ENCODE measurements around the gene POLR1D.

The POLR1D gene

DNA sequence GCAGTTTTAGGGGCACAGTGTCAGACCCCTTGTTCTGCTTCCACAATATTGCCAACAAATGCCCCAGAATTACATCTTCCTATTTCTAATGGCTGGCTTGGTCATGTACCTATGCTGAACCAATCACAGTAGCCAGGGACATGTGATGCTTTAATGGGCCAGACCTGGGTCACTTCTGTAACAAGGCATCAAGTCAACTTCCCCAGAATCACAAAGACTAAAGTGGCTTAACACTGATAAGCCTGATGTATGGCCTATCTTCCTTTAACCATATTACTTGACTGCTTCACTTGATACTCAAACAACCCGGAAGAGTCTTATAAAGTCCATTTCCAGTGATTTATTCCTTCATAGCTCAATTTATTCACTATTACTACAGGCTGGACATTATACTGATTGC, 21.0 kb upstream of the POLR1D start:
- TF ChIP-seq GATA3 (IDR thresholded peaks at IDR 0.05; ENCODE audit: low read depth, low read length), result no peak
- TF ChIP-seq GATA2 (IDR thresholded peaks at IDR 0.05; ENCODE audit: low read depth, low read length), result no peak

DNA sequence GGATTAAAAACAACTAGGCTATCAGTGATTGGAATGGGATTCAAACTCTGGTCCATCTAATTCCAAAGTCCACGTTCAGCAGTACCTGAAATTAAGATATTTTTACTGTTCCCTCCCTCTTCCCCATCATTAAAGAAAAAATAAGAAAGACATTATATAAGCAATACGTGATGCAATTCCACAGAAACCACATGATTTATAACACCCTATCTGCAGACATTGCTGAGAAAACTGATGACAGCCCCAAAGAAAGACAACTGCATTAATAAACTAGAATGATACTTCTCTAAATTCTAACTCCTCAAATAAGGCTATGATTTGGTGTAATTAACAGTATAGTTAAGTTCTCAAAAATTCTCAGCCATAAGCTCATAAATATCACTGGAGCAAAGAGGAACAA, 20.5 kb upstream of the POLR1D start:
- TF ChIP-seq GATA3 (IDR thresholded peaks at IDR 0.05; ENCODE audit: low read depth, low read length) (no peak), GATA2 (IDR thresholded peaks at IDR 0.05; ENCODE audit: low read depth, low read length) (no peak)

DNA sequence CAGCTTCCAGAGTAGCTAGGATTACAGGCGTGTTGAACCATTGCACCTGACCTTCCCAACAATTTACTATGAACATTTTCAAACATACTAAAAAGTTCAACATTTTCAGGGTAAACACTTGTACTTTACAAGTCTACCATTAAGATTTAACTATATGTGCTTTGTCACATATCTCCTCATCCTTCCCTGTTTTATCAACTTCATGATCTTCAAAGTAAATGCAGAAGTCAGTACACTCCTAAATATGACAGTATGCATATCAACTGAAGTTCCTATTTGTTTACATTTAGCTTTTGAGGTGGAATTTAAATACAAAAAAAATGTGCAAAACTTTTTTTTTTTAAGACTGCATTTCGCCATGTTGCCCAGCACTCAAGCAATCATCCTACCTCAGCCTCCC, 19.9 kb upstream of the POLR1D start:
- no peak for TF ChIP-seq GATA3 (IDR thresholded peaks at IDR 0.05; ENCODE audit: low read depth, low read length)
- no peak for TF ChIP-seq GATA2 (IDR thresholded peaks at IDR 0.05; ENCODE audit: low read depth, low read length)

DNA sequence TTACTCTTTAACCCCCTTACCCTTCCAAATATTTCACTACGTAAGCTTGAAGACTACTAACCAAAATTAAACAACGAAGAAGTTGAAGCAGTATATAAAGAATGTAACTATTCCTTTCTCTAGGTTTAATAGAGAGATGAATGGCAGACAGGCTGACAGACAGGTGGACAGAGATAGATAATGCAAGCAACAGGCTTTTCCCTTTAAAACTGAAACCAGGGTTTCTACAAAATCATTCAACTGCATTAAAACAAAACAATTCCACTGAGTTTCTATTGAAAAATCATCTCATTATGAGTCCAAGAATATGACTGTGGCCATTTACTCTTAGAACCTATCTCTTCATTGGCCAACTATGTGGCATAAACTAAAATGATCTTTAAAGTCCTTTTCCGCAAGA, 16.6 kb upstream of the POLR1D start:
- TF ChIP-seq GATA2 (IDR thresholded peaks at IDR 0.05; ENCODE audit: low read depth, low read length) (no peak), GATA3 (IDR thresholded peaks at IDR 0.05; ENCODE audit: low read depth, low read length) (no peak)

DNA sequence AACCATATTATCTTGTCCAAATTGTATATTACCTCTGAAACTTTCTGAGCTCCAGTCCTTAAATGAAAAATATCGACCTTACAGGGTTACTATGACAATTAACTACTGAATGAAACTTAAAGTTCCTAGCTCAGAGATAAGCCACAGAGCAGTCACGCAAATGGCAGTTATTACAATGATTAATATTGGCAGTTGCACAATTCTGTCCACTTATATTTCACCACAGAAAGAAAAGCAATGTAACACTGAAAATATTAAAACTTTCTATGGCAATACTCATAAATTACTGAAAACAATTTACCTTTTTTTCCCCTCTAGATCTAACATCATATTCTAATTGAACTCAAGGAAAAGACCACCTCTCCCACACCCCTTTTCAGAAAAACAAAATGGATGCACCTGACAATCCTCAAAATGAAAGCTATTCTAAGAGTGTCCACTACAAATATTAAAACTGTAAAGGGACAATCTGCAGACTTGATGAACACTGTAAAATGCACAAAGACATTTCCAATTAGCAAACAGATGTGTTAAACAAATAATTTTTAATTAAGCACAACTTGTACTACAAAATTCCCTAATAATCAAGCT, 16.0 kb upstream of the POLR1D start:
- TF ChIP-seq GATA2 (IDR thresholded peaks at IDR 0.05; ENCODE audit: low read depth, low read length) (no peak), GATA3 (IDR thresholded peaks at IDR 0.05; ENCODE audit: low read depth, low read length) (no peak)

DNA sequence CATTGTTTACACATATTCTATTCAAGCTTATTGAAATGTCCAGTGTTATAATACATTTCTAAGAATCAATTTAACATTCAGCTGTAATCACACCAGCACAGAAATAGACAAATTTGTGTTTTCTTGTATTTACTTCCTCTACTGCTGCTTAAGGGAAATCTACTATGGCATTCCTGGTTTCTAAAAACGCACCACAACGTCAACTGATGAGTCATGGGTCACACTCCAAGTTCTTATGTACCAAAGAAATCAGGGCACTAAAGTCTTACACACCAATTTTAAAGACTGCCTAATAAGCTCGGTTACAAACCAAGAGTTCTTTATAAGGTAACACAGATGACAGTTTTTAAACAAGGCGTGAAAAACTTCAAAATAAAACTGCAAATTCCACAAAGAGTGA, 14.6 kb upstream of the POLR1D start:
- no peak for TF ChIP-seq GATA2 (IDR thresholded peaks at IDR 0.05; ENCODE audit: low read depth, low read length)

DNA sequence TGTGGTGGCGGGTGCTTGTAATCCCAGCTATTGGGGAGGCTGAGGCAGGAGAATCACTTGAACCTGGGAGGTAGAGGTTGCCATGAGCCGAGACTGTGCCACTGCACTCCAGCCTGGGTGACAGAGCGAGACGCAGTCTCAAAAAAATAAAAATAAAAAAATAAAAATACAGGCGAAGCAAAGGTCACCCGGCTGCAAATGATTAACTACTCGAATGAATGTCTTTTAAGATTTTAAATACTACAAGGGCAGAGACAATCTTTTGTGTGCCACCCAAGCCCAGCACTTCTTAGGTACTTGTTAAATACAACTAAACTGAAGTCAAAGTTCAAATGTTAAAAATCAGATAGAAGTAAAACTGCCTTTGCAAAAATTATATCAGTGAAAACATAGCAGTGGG, 8.1 kb upstream of the POLR1D start:
- no peak for TF ChIP-seq GATA3 (IDR thresholded peaks at IDR 0.05; ENCODE audit: low read depth, low read length)
- TF ChIP-seq GATA2 (IDR thresholded peaks at IDR 0.05; ENCODE audit: low read depth, low read length), result no peak

DNA sequence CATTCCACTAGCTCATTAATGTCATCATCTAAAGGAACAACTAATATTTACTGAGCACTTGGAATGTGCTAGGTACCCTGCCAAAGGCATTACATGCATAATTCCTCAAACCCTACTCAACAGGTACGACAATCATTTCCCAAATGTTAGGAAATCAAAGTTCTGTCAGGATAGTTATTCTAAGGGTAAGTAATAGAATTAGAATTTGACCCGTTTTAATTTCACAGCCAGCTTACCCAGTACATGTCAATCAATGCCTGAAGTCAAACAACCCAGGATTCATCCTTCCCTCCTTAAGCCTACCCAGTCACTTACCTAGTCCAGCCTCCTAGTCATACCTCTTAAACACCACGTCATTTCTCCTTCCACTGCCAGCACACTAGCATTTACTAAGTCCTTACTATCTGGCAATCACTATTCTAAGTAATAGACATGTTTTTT, 3.8 kb upstream of the POLR1D start:
- TF ChIP-seq GATA3 (IDR thresholded peaks at IDR 0.05; ENCODE audit: low read depth, low read length), result no peak
- no peak for TF ChIP-seq GATA2 (IDR thresholded peaks at IDR 0.05; ENCODE audit: low read depth, low read length)

DNA sequence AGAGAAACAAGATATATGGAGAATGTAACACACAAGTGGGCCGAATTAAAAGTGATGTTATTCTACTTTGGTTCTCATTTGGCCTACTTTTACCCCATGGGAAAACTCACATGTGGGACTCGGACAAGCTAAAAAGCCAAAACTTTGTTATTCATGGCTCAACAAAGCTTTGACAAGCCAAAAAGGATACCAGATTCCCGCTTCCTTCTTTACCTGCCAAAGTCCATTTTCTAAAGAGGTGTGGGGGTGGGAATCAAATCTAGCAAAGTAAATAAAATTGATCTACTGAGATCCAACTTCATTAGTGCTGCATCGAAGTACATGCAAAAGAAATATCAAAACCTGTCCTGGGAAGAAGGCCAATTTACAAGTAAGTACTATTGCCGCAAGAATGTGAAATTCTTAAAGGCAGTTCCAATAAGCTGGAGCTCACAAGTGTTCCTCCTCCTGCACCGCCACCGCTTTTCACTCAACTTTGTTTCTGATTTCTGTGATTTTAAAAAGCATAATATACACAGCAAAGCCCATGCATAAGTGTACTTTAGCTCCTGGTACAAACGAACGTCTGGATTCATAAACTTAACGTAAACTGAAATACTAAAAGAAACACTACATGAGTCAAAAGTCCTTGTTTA, 2.5 kb upstream of the POLR1D start:
- TF ChIP-seq GATA2 (IDR thresholded peaks at IDR 0.05; ENCODE audit: low read depth, low read length), result no peak
- TF ChIP-seq GATA3 (IDR thresholded peaks at IDR 0.05; ENCODE audit: low read depth, low read length), result no peak

DNA sequence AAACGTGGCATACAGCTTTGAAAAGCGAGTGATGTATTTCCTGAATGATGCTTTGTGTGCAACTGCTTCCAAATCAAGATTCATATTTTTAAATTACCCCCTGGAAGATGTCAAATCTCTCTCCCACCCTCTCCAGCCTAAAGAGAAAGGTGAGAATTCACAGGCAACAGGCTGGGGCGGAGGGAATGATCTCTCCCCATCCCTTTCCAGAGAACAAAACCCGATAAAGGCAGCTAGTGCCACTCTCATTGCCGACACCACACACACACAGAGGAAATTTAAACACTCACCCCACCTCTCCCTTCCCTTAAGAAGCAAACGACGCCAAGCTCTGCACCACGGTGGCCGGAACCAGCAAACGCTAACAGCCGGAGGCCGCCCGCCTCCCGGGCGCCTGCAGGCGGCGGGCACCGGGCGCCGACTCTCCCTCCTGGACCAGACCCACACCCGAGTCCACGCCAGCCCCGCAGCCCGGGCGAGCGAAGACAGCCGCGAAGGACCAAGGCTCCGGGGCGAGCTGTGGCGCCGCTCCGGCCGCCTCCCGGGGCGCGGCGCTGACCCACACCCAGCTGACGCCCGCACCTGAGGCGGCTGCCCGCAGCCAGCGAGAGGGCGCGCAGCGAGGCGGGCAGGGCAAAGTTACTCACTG, 1.8 kb upstream of the POLR1D start:
- TF ChIP-seq GATA2 (IDR thresholded peaks at IDR 0.05; ENCODE audit: low read depth, low read length) (no peak), GATA3 (IDR thresholded peaks at IDR 0.05; ENCODE audit: low read depth, low read length) (no peak)

DNA sequence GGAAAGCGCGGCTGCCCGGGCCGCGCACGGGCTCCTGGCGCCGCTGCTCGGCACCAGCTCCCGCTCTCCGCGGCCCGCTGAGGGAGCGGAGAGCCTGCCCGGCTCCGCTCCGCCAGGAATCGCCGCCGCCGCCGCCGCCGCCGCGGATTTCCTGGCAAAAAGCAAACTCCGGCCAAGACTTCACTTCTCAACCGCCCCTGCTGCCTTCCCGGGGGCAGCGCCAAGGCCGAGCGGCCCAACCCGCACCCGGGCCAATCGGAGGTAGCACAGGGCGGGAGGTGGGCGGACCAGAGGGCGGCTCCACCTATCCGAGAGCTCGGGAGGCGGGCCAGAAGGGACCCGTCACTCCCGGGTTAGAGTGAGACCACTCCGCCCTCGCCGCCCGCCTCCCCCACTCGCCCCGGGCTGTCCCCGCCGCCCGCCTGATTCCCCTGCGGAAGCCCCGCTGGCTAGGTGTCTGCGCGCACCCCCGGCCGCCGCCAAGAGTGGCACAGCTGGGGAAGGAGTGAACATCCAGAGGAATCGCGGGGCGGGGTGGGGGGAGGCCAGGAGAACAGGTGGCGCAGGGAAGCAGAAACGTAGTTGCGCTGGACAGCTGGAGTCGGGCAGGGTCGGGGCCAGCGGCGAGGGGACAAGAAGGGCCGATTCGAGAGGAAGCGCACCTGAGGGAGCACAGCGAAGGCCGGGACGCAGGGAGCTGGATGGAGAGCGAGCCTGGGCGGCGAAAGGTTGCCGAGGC, 1.1 kb upstream of the POLR1D start, which contains the start of gene LNX2:
Gene LNX2, minus strand, starts transcription at position 153 of the 739 bp plus-strand sequence. CDS start 38,826 bp downstream, outside the sequence.
- TF ChIP-seq GATA3 (IDR thresholded peaks at IDR 0.05; ENCODE audit: low read depth, low read length) (no peak), GATA2 (IDR thresholded peaks at IDR 0.05; ENCODE audit: low read depth, low read length) (no peak)

DNA sequence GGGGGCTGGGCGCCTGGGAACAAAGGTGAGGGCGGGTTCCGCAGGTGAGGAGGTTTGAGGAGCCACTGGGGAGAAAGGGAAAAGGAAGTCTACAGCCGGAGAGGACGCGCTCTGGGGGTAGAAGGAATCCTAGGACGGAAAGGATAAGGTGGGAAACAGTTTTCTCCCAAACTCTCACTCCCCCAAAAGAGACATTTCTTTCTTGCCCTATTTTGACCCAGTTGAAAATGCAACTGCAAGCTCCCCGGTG, 651 bp upstream of the POLR1D start:
- TF ChIP-seq GATA3 (IDR thresholded peaks at IDR 0.05; ENCODE audit: low read depth, low read length), result no peak
- TF ChIP-seq GATA2 (IDR thresholded peaks at IDR 0.05; ENCODE audit: low read depth, low read length), result no peak

DNA sequence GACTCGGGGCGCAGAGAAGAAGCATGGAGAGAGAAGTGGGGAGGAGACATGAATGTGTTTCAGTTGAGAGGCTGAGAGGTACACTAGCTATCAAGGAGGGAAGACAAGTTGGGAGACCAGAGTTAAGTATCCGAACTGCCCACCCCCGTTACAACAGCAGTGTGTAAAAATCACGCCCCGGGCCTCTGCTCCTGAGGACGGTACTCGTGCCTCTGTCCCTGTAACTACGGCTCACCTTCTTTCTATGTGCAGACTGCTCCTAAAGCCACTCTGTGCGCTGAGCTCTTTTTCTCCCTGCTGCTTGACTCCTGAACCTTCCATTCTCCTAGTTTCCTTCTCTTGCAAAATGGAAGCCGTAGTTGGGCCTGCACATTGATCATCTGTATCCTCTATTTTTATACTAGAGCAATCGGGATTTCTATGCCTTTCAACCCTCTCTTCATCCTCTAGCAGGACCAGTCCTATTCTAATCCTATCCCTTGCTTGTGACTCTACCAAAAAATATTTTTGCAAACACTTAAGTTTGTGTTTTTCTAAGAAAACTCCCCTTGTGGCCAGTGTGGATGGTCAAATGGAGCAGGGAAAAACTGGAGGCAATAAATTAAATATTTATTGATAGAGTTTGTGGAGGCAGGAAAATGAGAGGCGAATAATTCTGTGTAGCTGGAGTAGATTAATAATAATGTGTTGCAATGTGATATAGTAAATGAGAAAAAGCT, 569 bp downstream of the POLR1D start:
- TF ChIP-seq GATA3 (IDR thresholded peaks at IDR 0.05; ENCODE audit: low read depth, low read length) (no peak), GATA2 (IDR thresholded peaks at IDR 0.05; ENCODE audit: low read depth, low read length) (no peak)

DNA sequence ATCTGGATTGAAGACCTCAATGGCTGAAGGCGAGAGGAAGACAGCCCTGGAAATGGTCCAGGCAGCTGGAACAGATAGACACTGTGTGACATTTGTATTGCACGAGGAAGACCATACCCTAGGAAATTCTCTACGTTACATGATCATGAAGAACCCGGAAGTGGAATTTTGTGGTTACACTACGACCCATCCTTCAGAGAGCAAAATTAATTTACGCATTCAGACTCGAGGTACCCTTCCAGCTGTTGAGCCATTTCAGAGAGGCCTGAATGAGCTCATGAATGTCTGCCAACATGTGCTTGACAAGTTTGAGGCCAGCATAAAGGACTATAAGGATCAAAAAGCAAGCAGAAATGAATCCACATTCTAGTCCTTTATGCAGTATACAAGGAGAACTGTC, 1.2 kb downstream of the POLR1D start:
- no peak for TF ChIP-seq GATA3 (IDR thresholded peaks at IDR 0.05; ENCODE audit: low read depth, low read length)
- no peak for TF ChIP-seq GATA2 (IDR thresholded peaks at IDR 0.05; ENCODE audit: low read depth, low read length)
